ENCODE data around the gene KCTD11. TPM values are rescaled to one million over a fixed set of nuclear protein-coding genes. Genes with fewer than 3 reads are reported as not detected.

The KCTD11 gene
- total and polyA plus RNA-seq, 10 donors = 5.4 to 12.0 (median 8.9) TPM

DNA sequence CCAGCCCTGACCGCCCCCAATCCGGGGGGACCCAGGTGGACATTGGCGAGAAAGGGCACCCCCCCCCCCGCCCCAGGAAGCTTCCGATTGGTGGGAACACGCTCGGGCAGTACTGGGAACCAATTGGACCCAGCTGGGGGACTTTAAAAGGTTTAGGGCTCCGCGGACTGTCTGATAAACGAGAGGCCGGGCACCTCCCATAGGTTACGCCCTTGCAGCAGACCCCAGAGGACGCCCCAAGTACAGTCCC is 51.7 kb downstream of the KCTD11 start:
- Histone ChIP-seq H3K36me3 (no peaks in the 10 kb centered on the region), H3K27me3 (replicated peaks in 1 of 7) (peaks cover 0 to 25% (median 7%) of the 10 kb centered on the region in 7 donors), H3K4me1 (peaks cover 8 to 43% (median 26%) of the 10 kb centered on the region in 6 donors), H3K4me3 (peak overlapping the region; percentile 46 to 90 (median 66)), H3K9me3 (no peaks in the 10 kb centered on the region), H3K27ac (peak overlapping the region; percentile 72 to 91 (median 83))
- 0 to 1% (median 0%) methylated on average over 7 to 13 of the region's 13 CpGs for WGBS, 5 donors
- intact Hi-C loops (cut with DNase I; ENCODE audit: low total_unique reads) = no loop called here
- no peak for DNase-seq
- TF ChIP-seq CTCF (IDR thresholded peaks at IDR 0.05 in 8 of 11, conservative IDR thresholded peaks at IDR 0.05 in 3 of 11) (peak in 1 of 11 experiments; percentile 7), POLR2A (IDR thresholded peaks at IDR 0.05) (no peak)

GRCh38 chr17:7403977-7404736 is 52.2 kb downstream of the KCTD11 start, which contains the start of gene TMEM256:
Gene TMEM256 (minus strand): TSS chr17:7404097. CDS start chr17:7404084, 13 bp downstream.
- WGBS, 5 donors = 0 to 1% (median 0%) methylated on average over 31 to 49 of the region's 49 CpGs
- peak within 1 kb of the TSS; percentile 72 to 91 (median 83) for H3K27ac ChIP-seq
- TF ChIP-seq CTCF (IDR thresholded peaks at IDR 0.05 in 8 of 11, conservative IDR thresholded peaks at IDR 0.05 in 3 of 11) = peak in 2 of 11 experiments; percentile 27 to 47
- TF ChIP-seq POLR2AphosphoS5 (IDR thresholded peaks at IDR 0.05) = peak; percentile 96 to 98 (median 97)
- TF ChIP-seq POLR2A (IDR thresholded peaks at IDR 0.05) = peak in 2 of 3 donors; percentile 10 to 89
- H3K36me3 ChIP-seq = no peaks in the 10 kb centered on the region
- peak; percentile 98 for DNase-seq
- H3K4me3 ChIP-seq = peak within 1 kb of the TSS; percentile 46 to 90 (median 66)
- peaks cover 0 to 30% (median 7%) of the 10 kb centered on the region in 7 donors for H3K27me3 ChIP-seq (replicated peaks in 1 of 7)
- no peaks in the 10 kb centered on the region for H3K9me3 ChIP-seq
- H3K4me1 ChIP-seq = peaks cover 8 to 43% (median 26%) of the 10 kb centered on the region in 6 donors
- intact Hi-C loops (cut with DNase I; ENCODE audit: low total_unique reads) = no loop called here

Small RNA genes within 50 kb of the gene (small RNA-seq; reads per million reads assigned to genes)
- 0 reads per million in 4 donors for gene AC026954.2

Other genes starting within 250 kb of the KCTD11 start
Only the 30 nearest of the 36 such genes appear.
- 1 to 10 TPM; 1.5 to 7.2 (median 3.7) TPM for gene ASGR1, start 172.8 kb upstream of the KCTD11 start, total RNA-seq
- gene ASGR1, start 172.8 kb upstream of the KCTD11 start, polyA plus RNA-seq = 10 to 100 TPM in 1 of 3 donors, 1 to 10 TPM in 2; 1.3 to 10.2 (median 6.4) TPM
- gene DLG4, start 132.3 kb upstream of the KCTD11 start, total RNA-seq = 10 to 100 TPM; 17.0 to 38.5 (median 30.5) TPM
- gene DLG4, start 132.3 kb upstream of the KCTD11 start, polyA plus RNA-seq = 10 to 100 TPM in 1 of 3 donors, 1 to 10 TPM in 2; 3.0 to 21.5 (median 4.3) TPM
- gene ACADVL, start 132.2 kb upstream of the KCTD11 start, total RNA-seq = 100 to 1,000 TPM; 402 to 903 (median 548) TPM
- gene ACADVL, start 132.2 kb upstream of the KCTD11 start, polyA plus RNA-seq = 100 to 1,000 TPM; 320 to 963 (median 710) TPM
- gene DVL2, start 117.6 kb upstream of the KCTD11 start, total RNA-seq = 10 to 100 TPM; 36.9 to 48.0 (median 39.2) TPM
- gene DVL2, start 117.6 kb upstream of the KCTD11 start, polyA plus RNA-seq = 10 to 100 TPM in 2 of 3 donors, 1 to 10 TPM in 1; 9.8 to 29.2 (median 11.7) TPM
- gene PHF23, start 112.7 kb upstream of the KCTD11 start, total RNA-seq = 10 to 100 TPM; 33.1 to 47.6 (median 38.8) TPM
- gene PHF23, start 112.7 kb upstream of the KCTD11 start, polyA plus RNA-seq = 10 to 100 TPM; 27.4 to 50.4 (median 33.2) TPM
- 100 to 1,000 TPM; 222 to 519 (median 438) TPM for gene GABARAP, start 109.7 kb upstream of the KCTD11 start, total RNA-seq
- gene GABARAP, start 109.7 kb upstream of the KCTD11 start, polyA plus RNA-seq = 100 to 1,000 TPM; 755 to 855 (median 822) TPM
- gene CTDNEP1, start 100.4 kb upstream of the KCTD11 start, total RNA-seq = 100 to 1,000 TPM in 4 of 7 donors, 10 to 100 TPM in 3; 83.1 to 133 (median 119) TPM
- gene CTDNEP1, start 100.4 kb upstream of the KCTD11 start, polyA plus RNA-seq = 100 to 1,000 TPM in 1 of 3 donors, 10 to 100 TPM in 2; 69.3 to 104 (median 86.1) TPM
- 10 to 100 TPM; 22.1 to 40.3 (median 36.3) TPM for gene ELP5, start 99.9 kb upstream of the KCTD11 start, total RNA-seq
- gene ELP5, start 99.9 kb upstream of the KCTD11 start, polyA plus RNA-seq = 10 to 100 TPM; 36.2 to 40.2 (median 37.2) TPM
- gene CLDN7, start 89.7 kb upstream of the KCTD11 start, total RNA-seq = 1 to 10 TPM in 6 of 7 donors, under 1 TPM in 1; 0.74 to 6.6 (median 2.4) TPM
- gene CLDN7, start 89.7 kb upstream of the KCTD11 start, polyA plus RNA-seq = 1 to 10 TPM; 2.9 to 6.0 (median 4.3) TPM
- gene SLC2A4, start 70.4 kb upstream of the KCTD11 start, total RNA-seq = 1 to 10 TPM in 1 of 7 donors, under 1 TPM in 6; 0.39 to 1.6 (median 0.51) TPM
- under 1 TPM; 0.07 to 0.56 (median 0.29) TPM for gene SLC2A4, start 70.4 kb upstream of the KCTD11 start, polyA plus RNA-seq
- under 1 TPM in 3 of 7 donors, not detected in 4; 0.11 to 0.40 (median 0.19) TPM for gene YBX2, start 57.5 kb upstream of the KCTD11 start, total RNA-seq
- under 1 TPM; 0.09 to 0.22 (median 0.12) TPM for gene YBX2, start 57.5 kb upstream of the KCTD11 start, polyA plus RNA-seq
- gene EIF5A, start 44.5 kb upstream of the KCTD11 start, total RNA-seq = 100 to 1,000 TPM; 117 to 326 (median 244) TPM
- gene EIF5A, start 44.5 kb upstream of the KCTD11 start, polyA plus RNA-seq = 100 to 1,000 TPM; 310 to 426 (median 376) TPM
- 100 to 1,000 TPM in 2 of 7 donors, 10 to 100 TPM in 5; 54.1 to 123 (median 65.4) TPM for gene GPS2, start 36.8 kb upstream of the KCTD11 start, total RNA-seq
- 10 to 100 TPM; 56.6 to 73.2 (median 70.9) TPM for gene GPS2, start 36.8 kb upstream of the KCTD11 start, polyA plus RNA-seq
- gene NEURL4, start 22.8 kb upstream of the KCTD11 start, total RNA-seq = 10 to 100 TPM; 16.5 to 53.9 (median 44.3) TPM
- 10 to 100 TPM; 17.6 to 48.6 (median 36.3) TPM for gene NEURL4, start 22.8 kb upstream of the KCTD11 start, polyA plus RNA-seq
- gene ACAP1, start 15.6 kb upstream of the KCTD11 start, total RNA-seq = 100 to 1,000 TPM; 118 to 312 (median 208) TPM
- gene ACAP1, start 15.6 kb upstream of the KCTD11 start, polyA plus RNA-seq = 100 to 1,000 TPM; 126 to 266 (median 245) TPM
- not detected for gene TMEM95, start 3.0 kb downstream of the KCTD11 start, total RNA-seq
- gene TMEM95, start 3.0 kb downstream of the KCTD11 start, polyA plus RNA-seq = not detected
- 10 to 100 TPM in 1 of 7 donors, 1 to 10 TPM in 6; 4.2 to 16.2 (median 6.4) TPM for gene TNK1, start 28.9 kb downstream of the KCTD11 start, total RNA-seq
- 1 to 10 TPM; 6.6 to 8.7 (median 8.3) TPM for gene TNK1, start 28.9 kb downstream of the KCTD11 start, polyA plus RNA-seq
- 10 to 100 TPM; 34.1 to 63.2 (median 51.1) TPM for gene PLSCR3, start 42.4 kb downstream of the KCTD11 start, total RNA-seq
- 10 to 100 TPM; 31.3 to 45.9 (median 33.3) TPM for gene PLSCR3, start 42.4 kb downstream of the KCTD11 start, polyA plus RNA-seq
- gene TMEM256, start 51.9 kb downstream of the KCTD11 start, total RNA-seq = 10 to 100 TPM; 39.1 to 82.5 (median 50.3) TPM
- 100 to 1,000 TPM; 175 to 193 (median 179) TPM for gene TMEM256, start 51.9 kb downstream of the KCTD11 start, polyA plus RNA-seq
- 10 to 100 TPM in 6 of 7 donors, 1 to 10 TPM in 1; 8.7 to 23.0 (median 13.0) TPM for gene NLGN2, start 55.7 kb downstream of the KCTD11 start, total RNA-seq
- 1 to 10 TPM; 2.2 to 6.5 (median 4.3) TPM for gene NLGN2, start 55.7 kb downstream of the KCTD11 start, polyA plus RNA-seq
- gene SPEM1, start 68.2 kb downstream of the KCTD11 start, total RNA-seq = not detected
- gene SPEM1, start 68.2 kb downstream of the KCTD11 start, polyA plus RNA-seq = not detected
- not detected for gene SPEM2, start 73.5 kb downstream of the KCTD11 start, total RNA-seq
- gene SPEM2, start 73.5 kb downstream of the KCTD11 start, polyA plus RNA-seq = not detected
- not detected for gene SPEM3, start 76.7 kb downstream of the KCTD11 start, total RNA-seq
- not detected for gene SPEM3, start 76.7 kb downstream of the KCTD11 start, polyA plus RNA-seq
- gene TMEM102, start 83.3 kb downstream of the KCTD11 start, total RNA-seq = 10 to 100 TPM in 5 of 7 donors, 1 to 10 TPM in 2; 7.1 to 17.4 (median 10.9) TPM
- gene TMEM102, start 83.3 kb downstream of the KCTD11 start, polyA plus RNA-seq = 1 to 10 TPM; 4.7 to 9.8 (median 7.8) TPM
- gene FGF11, start 87.3 kb downstream of the KCTD11 start, total RNA-seq = 1 to 10 TPM; 1.0 to 5.5 (median 3.2) TPM
- gene FGF11, start 87.3 kb downstream of the KCTD11 start, polyA plus RNA-seq = 1 to 10 TPM; 1.5 to 3.5 (median 2.0) TPM
- 10 to 100 TPM in 5 of 7 donors, 1 to 10 TPM in 2; 7.3 to 12.9 (median 11.4) TPM for gene CHRNB1, start 92.9 kb downstream of the KCTD11 start, total RNA-seq
- 10 to 100 TPM in 2 of 3 donors, 1 to 10 TPM in 1; 7.3 to 12.4 (median 11.1) TPM for gene CHRNB1, start 92.9 kb downstream of the KCTD11 start, polyA plus RNA-seq
- 10 to 100 TPM; 38.7 to 68.8 (median 46.5) TPM for gene ZBTB4, start 127.5 kb downstream of the KCTD11 start, total RNA-seq
- gene ZBTB4, start 127.5 kb downstream of the KCTD11 start, polyA plus RNA-seq = 10 to 100 TPM; 10.5 to 23.7 (median 12.3) TPM
- not detected for gene SLC35G6, start 129.3 kb downstream of the KCTD11 start, total RNA-seq
- under 1 TPM in 1 of 3 donors, not detected in 2; 0.13 TPM for gene SLC35G6, start 129.3 kb downstream of the KCTD11 start, polyA plus RNA-seq
- gene POLR2A, start 132.2 kb downstream of the KCTD11 start, total RNA-seq = 100 to 1,000 TPM; 108 to 196 (median 173) TPM
- gene POLR2A, start 132.2 kb downstream of the KCTD11 start, polyA plus RNA-seq = 10 to 100 TPM in 1 of 3 donors, 1 to 10 TPM in 2; 8.2 to 26.0 (median 8.8) TPM
- 10 to 100 TPM; 37.4 to 64.6 (median 60.5) TPM for gene TNFSF12, start 196.9 kb downstream of the KCTD11 start, total RNA-seq
- 10 to 100 TPM; 46.5 to 65.0 (median 49.3) TPM for gene TNFSF12, start 196.9 kb downstream of the KCTD11 start, polyA plus RNA-seq